SH-SY5Y (cell line): ENCODE data around the gene SP140L.

Experiments
- GATA2 ChIP-seq: IDR thresholded peaks from 2 replicates; pipeline ENCODE4 v1.6.1; 2011; ENCODE audit warnings: mild to moderate bottlenecking, low read depth, low read length
- GATA3 ChIP-seq: IDR thresholded peaks from 2 replicates; pipeline ENCODE4 v1.6.1; 2011; ENCODE audit warnings: low read depth, mild to moderate bottlenecking, low read length, moderate library complexity

SP140L gene

GRCh38 chr2:230326453-230327417 lies at the start of gene SP140L:
SP140L (plus strand) TSS chr2:230327193; CDS start chr2:230327270, 77 bp downstream.
- no peak for TF ChIP-seq GATA3
- TF ChIP-seq GATA2 = no peak

GRCh38 chr2:230282936-230283335 lies 44.1 kb upstream of the SP140L start:
- TF ChIP-seq GATA3 (no peak), GATA2 (no peak)

GRCh38 chr2:230286048-230286447 lies 40.9 kb upstream of the SP140L start:
- TF ChIP-seq GATA3 (no peak), GATA2 (no peak)

- no peak for TF ChIP-seq GATA2
- TF ChIP-seq GATA3 = no peak
These were observed 31.8 kb upstream of the SP140L start for GRCh38 chr2:230295192-230295591.

- TF ChIP-seq GATA2 (no peak), GATA3 (no peak)
These were observed 30.1 kb upstream of the SP140L start for GRCh38 chr2:230296917-230297316.

- TF ChIP-seq GATA2 (no peak), GATA3 (no peak)
These were observed 27.4 kb upstream of the SP140L start for GRCh38 chr2:230299618-230300017.

- TF ChIP-seq GATA2 (no peak), GATA3 (no peak)
These were observed 21.3 kb upstream of the SP140L start for GRCh38 chr2:230305416-230306275.

GRCh38 chr2:230306474-230306873 lies 20.5 kb upstream of the SP140L start:
- TF ChIP-seq GATA3 (no peak), GATA2 (no peak)

GRCh38 chr2:230307485-230307884 lies 19.5 kb upstream of the SP140L start:
- TF ChIP-seq GATA2 (no peak), GATA3 (no peak)

- no peak for TF ChIP-seq GATA3
- TF ChIP-seq GATA2 = no peak
These were observed 18.5 kb upstream of the SP140L start for GRCh38 chr2:230308402-230309000.

GRCh38 chr2:230312638-230313037 lies 14.4 kb upstream of the SP140L start:
- TF ChIP-seq GATA3 (no peak), GATA2 (no peak)

- no peak for TF ChIP-seq GATA2
- no peak for TF ChIP-seq GATA3
These were observed 9.6 kb upstream of the SP140L start for GRCh38 chr2:230317366-230317765.

- TF ChIP-seq GATA2 = no peak
- no peak for TF ChIP-seq GATA3
These were observed 8.5 kb upstream of the SP140L start for GRCh38 chr2:230318190-230319121.
